ENCODE measurements around the gene RITA1. TPM values are rescaled to one million over a fixed set of nuclear protein-coding genes. Genes with fewer than 3 reads are reported as not detected.
"Not testable (repeated sequence)": the region's sequence is repeated elsewhere in the genome, so short reads cannot be mapped to it uniquely, and the experiment has no call there.

RITA1 gene
- polyA plus RNA-seq, 2 of the 4 experiments (the other 2 are of a cell fraction): 18.6 to 20.5 TPM

DNA sequence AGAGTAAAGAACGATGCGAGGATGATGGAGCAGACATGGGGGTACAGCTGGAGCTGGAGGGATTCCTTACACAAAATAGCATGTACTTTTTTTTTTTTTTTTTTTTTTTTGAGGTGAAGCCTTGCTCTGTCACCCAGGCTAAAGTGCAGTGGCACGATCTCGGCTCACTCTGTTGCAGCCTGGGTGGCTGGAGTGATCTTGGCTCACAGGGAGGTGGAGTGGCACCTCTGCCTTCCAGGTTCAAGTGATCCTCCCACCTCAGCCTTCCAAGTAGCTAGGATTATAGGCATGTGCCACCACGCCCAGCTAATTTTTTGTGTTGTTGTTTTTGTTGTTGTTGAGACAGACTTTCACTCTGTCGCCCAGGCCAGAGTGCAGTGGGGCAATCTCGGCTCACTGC lies 44.8 kb upstream of the RITA1 start:
- FAIRE-seq (no peak), DNase-seq (ENCODE audit: low read depth in 1 of 2, low spot score in 1 of 2) (no peak), ATAC-seq (no peak)
- H3K27ac ChIP-seq: no peak overlapping the region
- H3K4me3 ChIP-seq: no peak overlapping the region
- WGBS (ENCODE audit: missing lambda C conversion rate): 65% methylated on average over 7 of the region's 7 CpGs
- no peaks in the 10 kb centered on the region for H3K9me3 ChIP-seq
- ChIA-PET POLR2A (no interaction called here), CTCF (interaction anchor here (6.4 kb wide), 1 partner anchor 11 kb away, joined by 55 read pairs; the partner anchor contains the start of gene CFAP73)
- TF ChIP-seq FOXS1 (CRISPR knock-in tag; IDR thresholded peaks at IDR 0.05): no peak
- no peak for TF ChIP-seq FOSB (CRISPR knock-in tag; IDR thresholded peaks at IDR 0.05)
- TF ChIP-seq CBX8 (IDR thresholded peaks at IDR 0.05): no peak
- TF ChIP-seq NFE2L2 (conservative IDR thresholded peaks at IDR 0.05; ENCODE audit: low read length): no peak
- no peak for TF ChIP-seq EHMT2 (IDR thresholded peaks at IDR 0.05; ENCODE audit: low read depth)
- no peak for TF ChIP-seq ZC3H11A (IDR thresholded peaks at IDR 0.05)
- TF ChIP-seq TFCP2L1 (CRISPR knock-in tag; IDR thresholded peaks at IDR 0.05): no peak
- no peak for TF ChIP-seq RARB (CRISPR knock-in tag; IDR thresholded peaks at IDR 0.05)
- TF ChIP-seq RAD21 (conservative IDR thresholded peaks at IDR 0.05 in 1 of 2, IDR thresholded peaks at IDR 0.05 in 1 of 2): no peak
- no peak for TF ChIP-seq ZSCAN20 (CRISPR knock-in tag; IDR thresholded peaks at IDR 0.05)
- TF ChIP-seq EP300 (IDR thresholded peaks at IDR 0.05): no peak
- no peak for TF ChIP-seq PHF8 (IDR thresholded peaks at IDR 0.05; ENCODE audit: borderline replicate concordance, low read depth)
- no peak for TF ChIP-seq RFX5 (IDR thresholded peaks at IDR 0.05)
- TF ChIP-seq CBX2 (IDR thresholded peaks at IDR 0.05; ENCODE audit: borderline replicate concordance, low read depth): no peak
- TF ChIP-seq RCOR1 (IDR thresholded peaks at IDR 0.05; ENCODE audit: low read depth, low read length): no peak
- TF ChIP-seq, protein P1, sequence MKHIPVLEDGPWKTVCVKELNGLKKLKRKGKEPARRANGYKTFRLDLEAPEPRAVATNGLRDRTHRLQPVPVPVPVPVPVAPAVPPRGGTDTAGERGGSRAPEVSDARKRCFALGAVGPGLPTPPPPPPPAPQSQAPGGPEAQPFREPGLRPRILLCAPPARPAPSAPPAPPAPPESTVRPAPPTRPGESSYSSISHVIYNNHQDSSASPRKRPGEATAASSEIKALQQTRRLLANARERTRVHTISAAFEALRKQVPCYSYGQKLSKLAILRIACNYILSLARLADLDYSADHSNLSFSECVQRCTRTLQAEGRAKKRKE (CRISPR knock-in tag; IDR thresholded peaks at IDR 0.05; ENCODE audit: low read depth): no peak
- peaks cover 10% of the 10 kb centered on the region for H3K4me1 ChIP-seq
- H3K4me2 ChIP-seq: no peak overlapping the region

- FAIRE-seq; H3K4me2 ChIP-seq; H3K4me1 ChIP-seq; DNase-seq (ENCODE audit: low read depth in 1 of 2, low spot score in 1 of 2); H3K4me3 ChIP-seq; ATAC-seq; H3K27ac ChIP-seq; H3K9me3 ChIP-seq; POLR2A ChIA-PET: not testable (repeated sequence)
- 45% methylated on average over 2 of the region's 3 CpGs for WGBS (ENCODE audit: missing lambda C conversion rate)
- CTCF ChIA-PET: interaction anchor here (1.1 to 6.4 kb wide), 3 partner anchors 10 to 43 kb away, joined by 3 to 55 read pairs (median 3); partner anchors contain the start of gene CFAP73
Observed at GRCh38 chr12:113141716-113142115, 43.8 kb upstream of the RITA1 start.

DNA sequence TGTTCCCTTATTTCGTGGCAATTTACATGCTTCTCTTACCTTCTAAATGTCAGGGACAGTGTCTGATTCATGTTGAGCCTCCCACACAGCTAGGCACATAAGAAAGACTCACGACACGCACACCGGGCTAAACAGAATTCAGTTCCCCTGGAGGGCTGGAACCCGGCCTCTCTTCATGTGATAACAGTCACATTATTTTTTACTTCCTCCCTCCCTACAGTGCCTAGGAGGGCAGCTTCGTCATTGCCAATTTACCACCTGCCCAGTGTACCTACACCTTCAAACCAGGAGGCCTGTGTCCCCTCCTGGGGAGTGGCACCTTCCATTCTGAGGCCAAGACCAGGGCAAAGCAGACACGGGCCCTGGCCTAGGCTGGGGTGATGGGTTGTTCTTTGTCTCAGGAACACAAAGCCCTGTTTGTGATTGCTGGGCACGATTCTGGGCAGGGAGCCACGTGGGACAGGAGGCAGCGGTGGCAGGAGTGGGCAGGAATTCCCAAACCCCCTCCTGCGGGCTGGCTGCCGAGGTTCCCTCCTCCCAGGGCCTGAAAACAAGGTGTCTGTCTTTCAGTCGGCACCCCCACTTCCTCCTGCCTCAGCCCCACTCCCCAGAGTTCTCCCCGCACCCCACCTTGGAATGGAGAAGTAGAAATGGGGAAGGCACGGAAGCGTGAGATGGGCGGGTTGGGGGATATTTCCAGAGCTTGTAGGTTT lies 43.2 kb upstream of the RITA1 start:
- Histone ChIP-seq H3K4me1 (no peaks in the 10 kb centered on the region), H3K4me2 (no peak overlapping the region), H3K4me3 (no peak overlapping the region), H3K27ac (no peak overlapping the region), H3K9me3 (peaks cover 3% of the 10 kb centered on the region; the same call in 2 of the 3 replicates)
- FAIRE-seq (no peak), DNase-seq (ENCODE audit: low read depth in 1 of 2, low spot score in 1 of 2) (no peak), ATAC-seq (no peak)
- POLR2A ChIA-PET: no interaction called here
- 80% methylated on average over 14 of the region's 17 CpGs for WGBS (ENCODE audit: missing lambda C conversion rate)
- CTCF ChIA-PET: interaction anchor here (0.6 to 6.4 kb wide), 5 partner anchors 9 to 43 kb away, joined by 3 to 55 read pairs (median 3); partner anchors contain the start of gene CFAP73
- TF ChIP-seq JUNB (IDR thresholded peaks at IDR 0.05) (no peak), RAD21 (conservative IDR thresholded peaks at IDR 0.05 in 1 of 2, IDR thresholded peaks at IDR 0.05 in 1 of 2) (no peak), HMGXB4 (CRISPR knock-in tag; IDR thresholded peaks at IDR 0.05; ENCODE audit: borderline replicate concordance) (no peak), MYC (IDR thresholded peaks at IDR 0.05; ENCODE audit: borderline replicate concordance, low read length) (no peak)
